LNCAP (cell line): ENCODE measurements around the gene PAQR5.

Source experiments
- CTCF ChIP-seq: fragments of 450-650 bp; IDR thresholded peaks from 2 replicates; pipeline ENCODE4 v1.5.1; 2017; ENCODE audit warnings: mild to moderate bottlenecking

PAQR5 gene

GRCh38 chr15:69450968-69451695 lies 152.4 kb downstream of the PAQR5 start:
- no peak for TF ChIP-seq CTCF

GRCh38 chr15:69451951-69452691 lies 153.4 kb downstream of the PAQR5 start:
- no peak for TF ChIP-seq CTCF

GRCh38 chr15:69452692-69453521 lies 154.2 kb downstream of the PAQR5 start, which contains the start of gene RPLP1:
Gene RPLP1 (plus strand): TSS chr15:69452818. CDS start chr15:69452949, 131 bp downstream.
- TF ChIP-seq CTCF: no peak

GRCh38 chr15:69454953-69455352 lies 156.2 kb downstream of the PAQR5 start:
- no peak for TF ChIP-seq CTCF

GRCh38 chr15:69456208-69457166 lies 157.8 kb downstream of the PAQR5 start:
- TF ChIP-seq CTCF: no peak
